GM12878 (cell line): ENCODE measurements around the gene UBE2J2. TPM values are rescaled to one million over a fixed set of nuclear protein-coding genes. Genes with fewer than 3 reads are reported as not detected.

Source experiments
- ATAC-seq: fragments of 200-7000 bp; cut with Tn5 transposase; 3 replicates; pipeline ENCODE4 v1.9.1; 2020; ENCODE audit warnings: mild to moderate bottlenecking, moderate library complexity
- BruUV-seq: library from RNA; stranded (reverse); fragments of 400-500 nt; replicated peaks from 2 replicates; lab custom pipeline; 2021; lab: Mats Ljungman, UMichigan
- CTCF ChIA-PET: fragments of 300-600 bp; sonication (Branson Sonifier 250); formaldehyde crosslinking; extraction: SDS; loops from one replicate; lab custom pipeline; 2021; ENCODE audit warnings: inconsistent platforms; lab: Yijun Ruan, JAX
- POLR2A ChIA-PET: fragments of 350-600 bp; formaldehyde crosslinking; extraction: SDS; loops from one replicate; lab custom pipeline; 2021; ENCODE audit warnings: inconsistent platforms; lab: Charles Lee
- RAD21 ChIA-PET: fragments of 300-600 bp; sonication (Branson Sonifier 250); formaldehyde crosslinking; loops from one replicate; lab custom pipeline; 2023; ENCODE audit warnings: antibody characterized with exemption; ENCODE audit not compliant: unreplicated experiment; lab: Charles Lee
- SMC1A ChIA-PET: fragments of 300-600 bp; sonication (Branson Sonifier 250); formaldehyde crosslinking; loops from one replicate; lab custom pipeline; 2023; ENCODE audit not compliant: unreplicated experiment, uncharacterized antibody; lab: Charles Lee
- DNase-seq: peaks from one replicate; pipeline ENCODE4 v3.0.0-alpha.2; 2011; ENCODE audit warnings: low read depth, low spot score
- FAIRE-seq: peaks from 3 replicates; lab custom pipeline; 2011; peaks lifted over from hg19 to GRCh38; lab: Jason Lieb, UNC
- H2AFZ ChIP-seq: 2 replicates; pipeline ENCODE4 v1.6.0; 2011; ENCODE audit warnings: low read depth, low read length, control low read depth; ENCODE audit not compliant: control insufficient read depth
- H3K27ac ChIP-seq: 2 replicates; pipeline ENCODE4 v1.5.1; 2011; ENCODE audit warnings: control low read depth; ENCODE audit not compliant: control insufficient read depth, insufficient read depth
- H3K27me3 ChIP-seq, 2 experiments: replicated peaks in 1 of 2; 2 replicates each; pipeline versions ENCODE4 v1.6.0 to v1.6.1; 2011; ENCODE audit warnings: low read length in 1 of 2; ENCODE audit not compliant: control insufficient read depth in 2 of 2, insufficient read depth in 2 of 2
- H3K36me3 ChIP-seq, 2 experiments: 2 replicates each; pipeline ENCODE4 v1.5.1; 2011; ENCODE audit warnings: low read length in 1 of 2; ENCODE audit not compliant: control insufficient read depth in 2 of 2, insufficient read depth in 2 of 2
- H3K4me1 ChIP-seq: 2 replicates; pipeline ENCODE4 v1.6.1; 2011; ENCODE audit warnings: mild to moderate bottlenecking, low read length, moderate library complexity, mixed read lengths; ENCODE audit not compliant: control insufficient read depth, insufficient read depth
- H3K4me2 ChIP-seq: 2 replicates; pipeline ENCODE4 v1.6.0; 2011; ENCODE audit warnings: control low read depth; ENCODE audit not compliant: control insufficient read depth, insufficient read depth
- H3K4me3 ChIP-seq: fragments of 200-600 bp; sonication (generic); 2 replicates; pipeline ENCODE4 v1.5.1; 2016
- H3K79me2 ChIP-seq: 2 replicates; pipeline ENCODE4 v1.6.0; 2011; ENCODE audit warnings: low read length; ENCODE audit not compliant: control insufficient read depth, insufficient read depth
- H3K9ac ChIP-seq: 2 replicates; pipeline ENCODE4 v1.8.0; 2011; ENCODE audit warnings: low read length, control low read depth, mixed read lengths; ENCODE audit not compliant: control insufficient read depth, insufficient read depth
- H3K9me3 ChIP-seq: replicated peaks from 3 replicates; pipeline ENCODE4 v1.5.1; 2011; ENCODE audit warnings: mild to moderate bottlenecking, low read length; ENCODE audit not compliant: control insufficient read depth, insufficient read depth
- H4K20me1 ChIP-seq: 2 replicates; pipeline ENCODE4 v1.6.0; 2011; ENCODE audit not compliant: control insufficient read depth, insufficient read depth
- BMI1 ChIP-seq: fragments of 450-650 bp; IDR thresholded peaks from 2 replicates; pipeline ENCODE4 v1.6.1; 2016; ENCODE audit warnings: mild to moderate bottlenecking, moderate library complexity, borderline replicate concordance
- CBX3 ChIP-seq: fragments of 200-600 bp; sonication (generic); IDR thresholded peaks from 2 replicates; pipeline ENCODE4 v1.6.1; 2016; ENCODE audit warnings: low read depth, borderline replicate concordance
- DPF2 ChIP-seq: fragments of 450-650 bp; IDR thresholded peaks from 2 replicates; pipeline ENCODE4 v1.6.1; 2017; ENCODE audit warnings: mild to moderate bottlenecking
- EGR1 ChIP-seq, 2 experiments: IDR thresholded peaks; 1 replicate in 1 of 2; 2 replicates in 1 of 2; pipeline ENCODE4 v1.6.1; 2011 to 2012; ENCODE audit warnings: low read depth in 2 of 2, low read length in 2 of 2, borderline replicate concordance in 1 of 2, mild to moderate bottlenecking in 1 of 2, moderate library complexity in 1 of 2
- MAX ChIP-seq: IDR thresholded peaks from 2 replicates; pipeline ENCODE4 v1.6.1; 2012; ENCODE audit warnings: low read depth, low read length, improper control_type of control experiment
- POLR2AphosphoS2 ChIP-seq: IDR thresholded peaks from 2 replicates; pipeline ENCODE4 v1.6.1; 2011; ENCODE audit warnings: low read depth, mild to moderate bottlenecking, low read length, improper control_type of control experiment, moderate library complexity
- STAT3 ChIP-seq: IDR thresholded peaks from 2 replicates; pipeline ENCODE4 v1.6.1; 2011; ENCODE audit warnings: low read depth, low read length, improper control_type of control experiment
- YBX1 ChIP-seq: fragments of 450-650 bp; IDR thresholded peaks from 2 replicates; pipeline ENCODE4 v1.6.1; 2016; ENCODE audit warnings: antibody characterized with exemption
- ZBTB40 ChIP-seq: fragments of 450-650 bp; IDR thresholded peaks from 2 replicates; pipeline ENCODE4 v1.6.1; 2016; ENCODE audit warnings: mild to moderate bottlenecking, moderate library complexity, borderline replicate concordance
- ZNF384 ChIP-seq: IDR thresholded peaks from 2 replicates; pipeline ENCODE4 v1.6.1; 2012; ENCODE audit warnings: low read depth, mild to moderate bottlenecking, low read length, improper control_type of control experiment, borderline replicate concordance
- WGBS: methylation state at CpG from one replicate; pipeline ENCODE4 v1.1.6; 2016; ENCODE audit warnings: low lambda C conversion rate; ENCODE audit not compliant: insufficient replicate concordance, insufficient coverage; ENCODE audit errors: missing lambda C conversion rate; 5-methylcytosine and 5-hydroxymethylcytosine counted together
- in situ Hi-C: fragments of 300-500 bp; cut with MboI; formaldehyde crosslinking; loops from 9 replicates; pipeline ENCODE4 v1.14.3; 2018; ENCODE audit warnings: mixed read lengths
- intact Hi-C: fragments of 100-400 bp; cut with micrococcal nuclease; formaldehyde crosslinking; loops from one replicate; pipeline ENCODE4 v1.14.2; 2022; ENCODE audit not compliant: unreplicated experiment
- polyA plus RNA-seq, 11 experiments: library from polyadenylated mRNA; depleted of rRNA in 4 of 11; unstranded in 6 of 11; stranded (reverse) in 5 of 11; fragments of >200 nt; fragmentation: Nextera tagmentation in 4 of 11; fragmentation: Illumina TruSeq in 1 of 11; extraction: Ambion mirVana in 4 of 11; extraction: Trizol in 1 of 11; gene quantifications; 1 replicate in 1 of 11; 2 replicates in 10 of 11; pipeline versions ENCODE4 v1.2.1 to v1.2.3, GENCODE V29; 2011 to 2016; ENCODE audit warnings: inconsistent platforms in 2 of 11, missing spikeins in 2 of 11, low read depth in 1 of 11
- total RNA-seq, 4 experiments: library from RNA; depleted of rRNA in 3 of 4; stranded (reverse); fragments of >200 nt in 3 of 4; fragmentation: Illumina TruSeq in 1 of 4; extraction: Trizol in 1 of 4; gene quantifications; 2 replicates each; pipeline versions ENCODE4 v1.2.1 to v1.2.3, GENCODE V29; 2013 to 2021

Gene UBE2J2
- total and polyA plus RNA-seq, 10 of the 15 experiments (the other 5 are each of a cell fraction or from before 2014, with no cell fraction given): 0.72 to 70.5 (median 49.2) TPM

- no peaks in the 10 kb centered on the region; the same call in 1 of the 2 replicates for H4K20me1 ChIP-seq
- no peak overlapping the region for H2AFZ ChIP-seq
- ChIA-PET CTCF (no interaction called here), SMC1A (no interaction called here), RAD21 (no interaction called here), POLR2A (no interaction called here)
- in situ Hi-C loops (no loop called here), intact Hi-C loops (no loop called here)
- no peaks in the 10 kb centered on the region for H3K9me3 ChIP-seq
- ATAC-seq (no peak), DNase-seq (no peak), FAIRE-seq (no peak)
- peaks cover 44% of the 10 kb centered on the region for H3K79me2 ChIP-seq
- H3K36me3 ChIP-seq: peaks cover 0 to 9% of the 10 kb centered on the region in 2 experiments; a peak in 3 of 4 replicates
- no peaks in the 10 kb centered on the region for H3K27me3 ChIP-seq
- H3K4me2 ChIP-seq: no peak overlapping the region
- no peak overlapping the region for H3K27ac ChIP-seq
- H3K4me1 ChIP-seq: peaks cover 10% of the 10 kb centered on the region
- H3K4me3 ChIP-seq: no peak overlapping the region
- H3K9ac ChIP-seq: no peak overlapping the region
- BruUV-seq: TSS peak; percentile 23
- 91% methylated on average over 8 of the region's 8 CpGs for WGBS
- TF ChIP-seq STAT3: no peak
- no peak for TF ChIP-seq EGR1 (IDR thresholded peaks at IDR 0.05; ENCODE audit: borderline replicate concordance in 1 of 2, low read depth in 2 of 2, low read length in 2 of 2)
- no peak for TF ChIP-seq BMI1
- TF ChIP-seq ZNF384: no peak
- TF ChIP-seq POLR2AphosphoS2: no peak
- TF ChIP-seq DPF2: no peak
- no peak for TF ChIP-seq ZBTB40
- no peak for TF ChIP-seq CBX3
- TF ChIP-seq YBX1: no peak
- no peak for TF ChIP-seq MAX
These were observed 47.8 kb upstream of the UBE2J2 start for GRCh38 chr1:1321477-1321876.
